Ramos (cell line): Measurements from ENCODE around the gene CENPT.

Source experiments
- in situ Hi-C: fragments of 300-500 bp; cut with MboI; formaldehyde crosslinking; loops from one replicate; pipeline ENCODE4 v1.14.3; 2022; ENCODE audit warnings: low sequenced_read_pairs; ENCODE audit not compliant: unreplicated experiment

Gene CENPT

DNA sequence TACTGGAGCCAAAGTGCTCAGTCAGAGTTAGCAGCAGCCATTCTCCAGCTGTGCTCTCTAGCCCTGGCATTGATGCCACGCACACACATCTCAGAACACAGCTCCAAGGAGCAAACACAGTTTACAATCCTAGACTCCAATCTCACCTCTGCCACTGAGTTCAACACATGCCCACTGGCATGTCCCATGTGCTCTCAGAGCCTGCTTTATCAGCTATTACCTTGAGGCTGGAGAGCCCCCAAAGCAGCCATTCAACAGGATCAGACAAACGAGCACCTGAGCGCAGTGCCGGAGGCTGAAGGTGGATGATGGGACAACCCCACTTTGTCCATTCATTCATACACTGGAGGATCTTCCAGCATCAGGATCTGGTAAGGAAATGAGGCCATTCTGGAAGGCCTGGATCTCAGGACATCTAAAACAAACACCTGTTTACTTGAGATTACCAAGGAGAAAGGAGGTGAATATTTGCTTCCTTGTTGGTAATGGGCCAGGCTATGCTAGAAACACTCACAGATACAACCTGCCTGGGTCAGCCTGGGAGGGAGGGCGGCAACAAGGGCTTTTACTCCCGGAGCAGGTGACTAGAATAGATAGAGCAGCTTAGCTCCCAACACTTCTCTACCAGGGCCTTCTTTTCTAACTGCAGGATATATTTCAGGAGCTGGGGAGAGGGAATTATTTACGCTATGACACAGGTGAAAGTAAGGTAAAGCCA, 66.5 kb downstream of the CENPT start:
- in situ Hi-C loops, result no loop called here

DNA sequence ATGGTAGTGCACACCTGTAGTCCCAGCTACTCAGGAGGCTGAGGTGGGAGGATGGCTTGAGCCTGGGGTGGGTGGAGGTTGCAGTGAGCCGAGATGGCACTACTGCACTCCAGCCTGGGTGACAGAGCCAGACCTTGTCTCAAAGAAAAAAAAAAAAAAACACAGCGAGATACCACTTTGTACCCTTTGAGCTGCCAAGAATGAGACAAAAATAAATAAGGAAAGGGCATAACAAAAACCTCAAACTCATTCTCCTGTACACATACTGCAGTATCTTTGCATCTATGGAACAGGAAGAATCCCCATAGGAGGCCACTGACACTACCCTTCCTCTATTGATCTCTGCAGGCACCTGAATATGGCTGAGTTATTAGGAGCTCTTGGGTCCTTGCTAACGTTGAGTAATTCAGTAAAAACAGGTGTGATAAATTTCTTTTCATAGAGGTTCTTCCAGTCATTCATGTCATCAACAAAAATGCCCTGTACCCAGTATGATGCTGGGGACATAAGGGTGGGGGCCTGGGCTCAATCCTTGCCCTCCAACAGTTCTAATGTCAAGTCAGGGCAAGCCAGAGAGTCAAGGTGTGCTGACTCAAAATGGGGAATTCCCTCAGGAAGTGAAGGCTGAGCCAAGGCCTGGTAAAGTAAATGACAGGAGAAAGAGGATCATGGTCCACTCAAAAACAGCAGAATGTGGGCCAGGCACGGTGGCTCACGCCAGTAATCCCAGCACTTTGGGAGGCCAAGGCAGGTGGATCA, 68.1 kb downstream of the CENPT start:
- in situ Hi-C loops, result no loop called here
